Upper lobe of left lung (tissue), 6 donors: Measurements from ENCODE around the gene CASQ2. TPM values are rescaled to one million over a fixed set of nuclear protein-coding genes. Genes with fewer than 3 reads are reported as not detected.

ENCODE experiments used
- ATAC-seq, 2 donors: fragments of 200-7000 bp; cut with Tn5 transposase; one replicate each; pipeline ENCODE4 v1.9.1; 2022; ENCODE audit warnings: mild to moderate bottlenecking in 2 of 2, moderate library complexity in 2 of 2; ENCODE audit not compliant: low FRiP score in 2 of 2
- DNase-seq, 2 donors: peaks; one replicate each; pipeline ENCODE4 v3.0.0-alpha.2; 2019 to 2020
- H3K27ac ChIP-seq, 4 donors: fragments of 200-600 bp; sonication (generic); one replicate each; pipeline ENCODE4 v1.5.1; 2016 to 2019
- H3K27me3 ChIP-seq, 4 donors: fragments of 200-600 bp; sonication (generic); one replicate each; pipeline ENCODE4 v1.5.1; 2017 to 2019
- H3K36me3 ChIP-seq, 4 donors: fragments of 200-600 bp; sonication (generic); one replicate each; pipeline ENCODE4 v1.5.1; 2016 to 2019
- H3K4me1 ChIP-seq, 4 donors: fragments of 200-600 bp; sonication (generic); one replicate each; pipeline ENCODE4 v1.5.1; 2018 to 2019
- H3K4me3 ChIP-seq, 4 donors: fragments of 200-600 bp; sonication (generic); one replicate each; pipeline ENCODE4 v1.5.1; 2017 to 2019; ENCODE audit warnings: mild to moderate bottlenecking in 2 of 4, moderate library complexity in 1 of 4
- H3K9me3 ChIP-seq, 4 donors: fragments of 200-600 bp; sonication (generic); one replicate each; pipeline ENCODE4 v1.5.1; 2018 to 2019
- EP300 ChIP-seq, 4 donors: sonication (generic); formaldehyde crosslinking; IDR thresholded peaks; one replicate each; pipeline ENCODE4 v1.5.1; 2017; ENCODE audit warnings: antibody characterized with exemption in 4 of 4, control low read depth in 2 of 4
- POLR2A ChIP-seq, 4 donors: fragments of 450-650 bp; IDR thresholded peaks; one replicate each; pipeline ENCODE4 v1.5.1; 2016 to 2017; ENCODE audit warnings: antibody characterized with exemption in 4 of 4, mild to moderate bottlenecking in 2 of 4
- POLR2AphosphoS5 ChIP-seq, 2 donors: sonication (generic); formaldehyde crosslinking; IDR thresholded peaks; one replicate each; pipeline ENCODE4 v1.5.1; 2017; ENCODE audit warnings: antibody characterized with exemption in 2 of 2
- WGBS, 2 donors: methylation state at CpG; one replicate each; pipeline ENCODE4 v1.1.5; 2017 to 2018; 5-methylcytosine and 5-hydroxymethylcytosine counted together
- total RNA-seq, 6 donors: library from RNA; depleted of rRNA in 4 of 6; stranded (reverse); fragments of >200 nt in 4 of 6; gene quantifications; one replicate each; pipeline versions ENCODE4 v1.1.0 to v1.2.1, GENCODE V29; 2016 to 2021
- TF ChIP-seq, protein P1 (sequence below), 6 experiments: fragments of 450-650 bp in 4 of 6; fragments of 200-600 bp in 2 of 6; sonication (generic) in 2 of 6; IDR thresholded peaks; one replicate each; pipeline ENCODE4 v1.5.1; 2016 to 2019; ENCODE audit warnings: antibody characterized with exemption in 6 of 6
- donor health status: DM: no; HTN: no; CAD: no; lungs with moderate emphysema.
- donor health status: DM: no; HTN: yes; CAD: no; lungs with severe emphysema.

The CASQ2 gene
- total RNA-seq, 6 donors from 2014 or later, result under 0.01 to 1.9 (median 0.99) TPM

DNA sequence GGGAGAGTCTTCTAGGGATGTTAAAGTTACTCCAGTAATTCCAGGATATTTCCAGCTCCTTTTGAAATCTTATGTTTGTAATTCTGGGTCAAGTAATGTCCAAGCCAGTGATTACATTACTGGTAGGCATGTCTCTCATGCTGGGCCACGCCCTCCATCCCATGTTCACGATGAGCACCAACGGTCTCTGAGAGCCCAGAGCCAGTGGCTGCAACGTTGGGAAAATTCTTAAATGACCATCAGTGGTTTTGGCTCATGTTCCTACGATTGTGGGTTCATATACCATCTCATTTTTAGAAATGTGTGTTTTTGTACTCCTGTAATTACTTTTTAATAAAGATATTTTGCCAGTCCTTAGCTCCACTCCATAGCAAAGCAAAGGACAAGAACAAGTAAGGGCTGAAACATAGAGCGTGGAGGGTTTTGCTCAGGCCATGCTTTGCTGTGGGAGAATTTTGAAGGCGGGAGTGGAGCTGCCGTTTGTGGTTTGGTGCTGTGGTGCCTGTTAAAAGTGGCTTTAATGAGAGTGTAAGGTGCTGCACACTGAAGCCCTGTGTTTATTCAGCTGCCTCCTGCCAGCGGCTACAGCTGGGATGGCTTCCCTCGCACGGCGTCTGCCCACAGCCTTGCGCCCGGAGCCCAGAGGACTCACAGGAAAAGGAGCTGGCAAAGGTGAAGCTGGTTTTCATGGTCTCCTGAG is 97.9 kb downstream of the CASQ2 start:
- H3K4me3 ChIP-seq, result no peak overlapping the region
- peaks cover 0 to 2% (median 0%) of the 10 kb centered on the region in 4 donors for H3K9me3 ChIP-seq
- no peak for TF ChIP-seq POLR2AphosphoS5 (IDR thresholded peaks at IDR 0.05)
- TF ChIP-seq POLR2A (IDR thresholded peaks at IDR 0.05), result no peak
- TF ChIP-seq EP300 (IDR thresholded peaks at IDR 0.05), result no peak
- TF ChIP-seq, protein P1, sequence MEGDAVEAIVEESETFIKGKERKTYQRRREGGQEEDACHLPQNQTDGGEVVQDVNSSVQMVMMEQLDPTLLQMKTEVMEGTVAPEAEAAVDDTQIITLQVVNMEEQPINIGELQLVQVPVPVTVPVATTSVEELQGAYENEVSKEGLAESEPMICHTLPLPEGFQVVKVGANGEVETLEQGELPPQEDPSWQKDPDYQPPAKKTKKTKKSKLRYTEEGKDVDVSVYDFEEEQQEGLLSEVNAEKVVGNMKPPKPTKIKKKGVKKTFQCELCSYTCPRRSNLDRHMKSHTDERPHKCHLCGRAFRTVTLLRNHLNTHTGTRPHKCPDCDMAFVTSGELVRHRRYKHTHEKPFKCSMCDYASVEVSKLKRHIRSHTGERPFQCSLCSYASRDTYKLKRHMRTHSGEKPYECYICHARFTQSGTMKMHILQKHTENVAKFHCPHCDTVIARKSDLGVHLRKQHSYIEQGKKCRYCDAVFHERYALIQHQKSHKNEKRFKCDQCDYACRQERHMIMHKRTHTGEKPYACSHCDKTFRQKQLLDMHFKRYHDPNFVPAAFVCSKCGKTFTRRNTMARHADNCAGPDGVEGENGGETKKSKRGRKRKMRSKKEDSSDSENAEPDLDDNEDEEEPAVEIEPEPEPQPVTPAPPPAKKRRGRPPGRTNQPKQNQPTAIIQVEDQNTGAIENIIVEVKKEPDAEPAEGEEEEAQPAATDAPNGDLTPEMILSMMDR (IDR thresholded peaks at IDR 0.05), result no peak
- 64 to 68% methylated on average over 14 of the region's 14 CpGs for WGBS, 2 donors
- ATAC-seq (no peak), DNase-seq (no peak)
- no peak overlapping the region for H3K27ac ChIP-seq
- H3K36me3 ChIP-seq, result peaks cover 0 to 5% (median 0%) of the 10 kb centered on the region in 4 donors
- H3K4me1 ChIP-seq, result no peaks in the 10 kb centered on the region
- H3K27me3 ChIP-seq, result no peaks in the 10 kb centered on the region

DNA sequence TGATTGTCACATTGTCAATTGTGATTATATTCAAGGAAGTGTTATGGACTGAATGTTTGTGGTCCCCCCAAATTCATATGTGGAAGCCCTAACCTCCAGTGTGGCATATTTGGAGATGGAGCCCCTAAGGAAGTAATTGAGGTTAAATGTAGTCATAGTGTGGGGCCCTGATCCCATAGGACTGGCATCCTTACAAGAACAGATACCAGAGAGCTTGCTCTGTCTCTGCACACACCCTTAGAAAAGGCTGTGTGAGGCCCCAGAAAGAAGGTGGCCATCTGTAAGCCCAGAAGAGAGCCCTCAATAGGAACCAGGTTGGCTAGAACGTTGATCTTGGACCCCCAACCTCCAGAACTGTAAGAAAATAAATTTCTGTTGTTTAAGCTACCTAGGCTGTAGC is 98.6 kb downstream of the CASQ2 start:
- Histone ChIP-seq H3K9me3 (peaks cover 0 to 2% (median 0%) of the 10 kb centered on the region in 4 donors), H3K4me3 (no peak overlapping the region), H3K27me3 (no peaks in the 10 kb centered on the region), H3K36me3 (peaks cover 0 to 11% (median 2%) of the 10 kb centered on the region in 4 donors), H3K4me1 (no peaks in the 10 kb centered on the region), H3K27ac (no peak overlapping the region)
- TF ChIP-seq POLR2A (IDR thresholded peaks at IDR 0.05), result no peak
- TF ChIP-seq EP300 (IDR thresholded peaks at IDR 0.05), result no peak
- TF ChIP-seq, protein P1 (IDR thresholded peaks at IDR 0.05), result no peak
- no peak for TF ChIP-seq POLR2AphosphoS5 (IDR thresholded peaks at IDR 0.05)
- DNase-seq (no peak), ATAC-seq (no peak)
- 57 to 89% methylated on average over 1 of the region's 1 CpG for WGBS, 2 donors

DNA sequence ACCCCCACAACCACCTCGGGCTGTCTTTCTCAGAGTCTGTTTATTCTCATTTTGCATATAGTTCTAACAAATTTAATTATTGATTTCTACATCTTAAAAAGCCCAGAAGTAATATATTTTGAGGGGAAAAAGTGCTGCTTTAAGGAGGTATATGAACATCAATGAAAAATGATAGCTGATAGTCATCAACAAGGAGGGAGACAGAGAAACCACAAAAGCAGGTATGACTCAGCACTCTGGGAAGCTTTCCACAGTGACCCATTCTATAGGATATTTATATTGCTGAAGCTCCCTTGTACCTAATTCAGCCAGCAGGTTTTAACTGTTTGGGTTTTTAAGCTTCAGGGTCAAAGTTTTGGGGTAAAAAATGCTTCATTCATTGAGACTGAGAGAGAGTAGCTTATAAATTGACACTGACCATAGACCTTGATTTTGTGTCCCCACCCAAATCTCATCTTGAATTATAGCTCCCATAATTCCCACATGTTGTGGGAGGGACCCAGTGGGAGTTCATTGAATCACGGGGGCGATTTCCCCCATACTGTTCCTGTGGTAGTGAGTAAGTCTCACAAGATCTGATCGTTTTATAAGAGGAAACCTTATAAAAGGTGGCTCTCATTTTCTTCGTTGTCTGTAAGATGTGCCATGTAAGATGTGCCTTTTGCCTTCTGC is 99.4 kb downstream of the CASQ2 start:
- ATAC-seq, result no peak
- no peak overlapping the region for H3K4me3 ChIP-seq
- H3K27me3 ChIP-seq, result no peaks in the 10 kb centered on the region
- TF ChIP-seq POLR2A (IDR thresholded peaks at IDR 0.05) (no peak), POLR2AphosphoS5 (IDR thresholded peaks at IDR 0.05) (no peak), EP300 (IDR thresholded peaks at IDR 0.05) (no peak)
- TF ChIP-seq, protein P1 (IDR thresholded peaks at IDR 0.05), result no peak
- 94 to 95% methylated on average over 5 of the region's 5 CpGs for WGBS, 2 donors
- H3K9me3 ChIP-seq, result peaks cover 0 to 2% (median 0%) of the 10 kb centered on the region in 4 donors
- no peak overlapping the region for H3K27ac ChIP-seq
- no peaks in the 10 kb centered on the region for H3K4me1 ChIP-seq
- no peak for DNase-seq
- H3K36me3 ChIP-seq, result peaks cover 0 to 17% (median 5%) of the 10 kb centered on the region in 4 donors

DNA sequence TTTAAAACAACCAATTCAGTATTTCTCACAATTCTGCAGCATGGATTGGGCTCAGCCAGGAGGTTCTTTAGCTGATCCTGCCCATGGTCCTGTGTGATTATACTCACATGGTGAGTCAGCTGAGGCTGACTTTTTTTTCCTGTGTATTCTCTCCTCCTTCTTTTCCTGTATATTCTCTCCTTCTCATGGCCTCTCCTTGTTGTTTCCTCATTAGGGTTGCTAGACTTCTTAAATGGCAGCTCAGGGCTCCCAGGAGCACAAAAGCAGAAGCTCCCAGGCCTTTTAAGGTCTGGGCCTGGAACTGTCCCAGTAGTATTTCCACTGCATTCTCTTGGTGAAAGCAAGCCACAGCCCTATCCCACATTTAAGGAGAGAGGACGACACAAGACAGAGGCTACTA is 99.9 kb downstream of the CASQ2 start:
- peaks cover 0 to 22% (median 10%) of the 10 kb centered on the region in 4 donors for H3K36me3 ChIP-seq
- no peaks in the 10 kb centered on the region for H3K27me3 ChIP-seq
- H3K27ac ChIP-seq, result no peak overlapping the region
- no peaks in the 10 kb centered on the region for H3K4me1 ChIP-seq
- peaks cover 0 to 2% (median 0%) of the 10 kb centered on the region in 4 donors for H3K9me3 ChIP-seq
- no peak for DNase-seq
- TF ChIP-seq, protein P1 (IDR thresholded peaks at IDR 0.05), result no peak
- no peak for TF ChIP-seq POLR2A (IDR thresholded peaks at IDR 0.05)
- no peak for TF ChIP-seq POLR2AphosphoS5 (IDR thresholded peaks at IDR 0.05)
- TF ChIP-seq EP300 (IDR thresholded peaks at IDR 0.05), result no peak
- 89 to 92% methylated on average over 1 of the region's 1 CpG for WGBS, 2 donors
- ATAC-seq, result no peak
- no peak overlapping the region for H3K4me3 ChIP-seq
